HUES6 (cell line): ENCODE measurements around the gene RPAP3.

Experiments
- H3K27ac ChIP-seq: 2 replicates; pipeline ENCODE4 v1.7.0; 2013; ENCODE audit warnings: low read depth, mild to moderate bottlenecking, low read length, inconsistent platforms
- H3K27me3 ChIP-seq: 2 replicates; pipeline ENCODE4 v1.6.1; 2013; ENCODE audit warnings: low read length; ENCODE audit not compliant: control insufficient read depth, insufficient read depth
- H3K36me3 ChIP-seq: 2 replicates; pipeline ENCODE4 v1.6.1; 2013; ENCODE audit warnings: low read length; ENCODE audit not compliant: control insufficient read depth, insufficient read depth
- H3K4me1 ChIP-seq: 2 replicates; pipeline ENCODE4 v1.6.1; 2013; ENCODE audit warnings: low read length; ENCODE audit not compliant: control insufficient read depth, insufficient read depth
- H3K4me3 ChIP-seq: 2 replicates; pipeline ENCODE4 v1.5.1; 2013; ENCODE audit warnings: low read depth, low read length
- H3K9ac ChIP-seq: one replicate; pipeline ENCODE4 v1.6.1; 2013; ENCODE audit warnings: mild to moderate bottlenecking, low read length
- H3K9me3 ChIP-seq: 2 replicates; pipeline ENCODE4 v1.6.1; 2013; ENCODE audit warnings: low read depth, low read length; ENCODE audit not compliant: control insufficient read depth, insufficient read depth

Gene RPAP3

GRCh38 chr12:47705566-47706425 lies at the start of gene RPAP3:
RPAP3 (minus strand) TSS chr12:47706030; CDS start chr12:47702840, 3,190 bp downstream.
- Histone ChIP-seq H3K36me3 (peaks cover 7% of the 10 kb centered on the region), H3K9ac (peak within 1 kb of the TSS; percentile 74), H3K27me3 (no peaks in the 10 kb centered on the region), H3K9me3 (no peaks in the 10 kb centered on the region), H3K27ac (peak within 1 kb of the TSS; percentile 94), H3K4me3 (peak within 1 kb of the TSS; percentile 85), H3K4me1 (peaks cover 9% of the 10 kb centered on the region; the same call in 1 of the 2 replicates)

GRCh38 chr12:47754881-47755280 lies 49.1 kb upstream of the RPAP3 start:
- H3K27me3 ChIP-seq = no peaks in the 10 kb centered on the region
- no peak overlapping the region for H3K9ac ChIP-seq

GRCh38 chr12:47754126-47754525 lies 48.3 kb upstream of the RPAP3 start:
- Histone ChIP-seq H3K36me3 (no peaks in the 10 kb centered on the region; the same call in 1 of the 2 replicates), H3K27me3 (no peaks in the 10 kb centered on the region), H3K9ac (no peak overlapping the region), H3K4me1 (peaks cover 57% of the 10 kb centered on the region), H3K9me3 (no peaks in the 10 kb centered on the region), H3K27ac (peak overlapping the region; percentile 78; the same call in 1 of the 2 replicates), H3K4me3 (0 out of 2 replicates have a peak overlapping the region, but pooled peaks have one; percentile 7)

More at GRCh38 chr12:47754881-47755280, 49.1 kb upstream of the RPAP3 start:
- Histone ChIP-seq H3K36me3 (no peaks in the 10 kb centered on the region; the same call in 1 of the 2 replicates), H3K4me3 (no peak overlapping the region), H3K9me3 (no peaks in the 10 kb centered on the region), H3K27ac (no peak overlapping the region), H3K4me1 (peaks cover 61% of the 10 kb centered on the region)

- H3K27ac ChIP-seq = peak overlapping the region; percentile 78
- H3K4me3 ChIP-seq = 0 out of 2 replicates have a peak overlapping the region, but pooled peaks have one; percentile 7
- no peaks in the 10 kb centered on the region; the same call in 1 of the 2 replicates for H3K36me3 ChIP-seq
- no peak overlapping the region for H3K9ac ChIP-seq
- H3K9me3 ChIP-seq = no peaks in the 10 kb centered on the region
- H3K4me1 ChIP-seq = peaks cover 54% of the 10 kb centered on the region
- no peaks in the 10 kb centered on the region for H3K27me3 ChIP-seq
These were observed 47.5 kb upstream of the RPAP3 start for GRCh38 chr12:47753021-47754001.

- H3K27me3 ChIP-seq = no peaks in the 10 kb centered on the region
- no peaks in the 10 kb centered on the region for H3K9me3 ChIP-seq
- H3K4me1 ChIP-seq = peaks cover 46% of the 10 kb centered on the region
- no peak overlapping the region for H3K4me3 ChIP-seq
- H3K36me3 ChIP-seq = no peaks in the 10 kb centered on the region; the same call in 1 of the 2 replicates
- H3K27ac ChIP-seq = no peak overlapping the region
- H3K9ac ChIP-seq = no peak overlapping the region
These were observed 46.7 kb upstream of the RPAP3 start for GRCh38 chr12:47752552-47752951.

- Histone ChIP-seq H3K4me3 (no peak overlapping the region), H3K27ac (no peak overlapping the region), H3K27me3 (no peaks in the 10 kb centered on the region), H3K9me3 (no peaks in the 10 kb centered on the region), H3K9ac (no peak overlapping the region), H3K36me3 (no peaks in the 10 kb centered on the region; the same call in 1 of the 2 replicates), H3K4me1 (peaks cover 42% of the 10 kb centered on the region)
These were observed 46.3 kb upstream of the RPAP3 start for GRCh38 chr12:47752121-47752520.

GRCh38 chr12:47751561-47751960 lies 45.7 kb upstream of the RPAP3 start:
- Histone ChIP-seq H3K27ac (no peak overlapping the region), H3K9ac (no peak overlapping the region), H3K4me1 (peaks cover 40% of the 10 kb centered on the region), H3K9me3 (no peaks in the 10 kb centered on the region), H3K36me3 (no peaks in the 10 kb centered on the region; the same call in 1 of the 2 replicates), H3K4me3 (no peak overlapping the region), H3K27me3 (no peaks in the 10 kb centered on the region)

- H3K27ac ChIP-seq = no peak overlapping the region
- H3K4me3 ChIP-seq = no peak overlapping the region
- H3K36me3 ChIP-seq = no peaks in the 10 kb centered on the region; the same call in 1 of the 2 replicates
- H3K9me3 ChIP-seq = no peaks in the 10 kb centered on the region
- H3K27me3 ChIP-seq = no peaks in the 10 kb centered on the region
- H3K4me1 ChIP-seq = peaks cover 34% of the 10 kb centered on the region
- H3K9ac ChIP-seq = no peak overlapping the region
These were observed 45.2 kb upstream of the RPAP3 start for GRCh38 chr12:47750916-47751470.

GRCh38 chr12:47750229-47750798 lies 44.5 kb upstream of the RPAP3 start:
- Histone ChIP-seq H3K27me3 (no peaks in the 10 kb centered on the region), H3K27ac (no peak overlapping the region), H3K4me3 (no peak overlapping the region), H3K4me1 (peaks cover 29% of the 10 kb centered on the region), H3K9me3 (no peaks in the 10 kb centered on the region), H3K36me3 (no peaks in the 10 kb centered on the region; the same call in 1 of the 2 replicates), H3K9ac (no peak overlapping the region)

- no peaks in the 10 kb centered on the region; the same call in 1 of the 2 replicates for H3K36me3 ChIP-seq
- H3K27ac ChIP-seq = no peak overlapping the region
- no peak overlapping the region for H3K9ac ChIP-seq
- H3K4me1 ChIP-seq = peaks cover 22% of the 10 kb centered on the region
- no peaks in the 10 kb centered on the region for H3K9me3 ChIP-seq
- H3K4me3 ChIP-seq = no peak overlapping the region
- H3K27me3 ChIP-seq = no peaks in the 10 kb centered on the region
These were observed 43.1 kb upstream of the RPAP3 start for GRCh38 chr12:47748899-47749298.
